Omental fat pad (tissue), 4 donors: ENCODE data around the gene NEU1. TPM values are rescaled to one million over a fixed set of nuclear protein-coding genes. Genes with fewer than 3 reads are reported as not detected.
"Not testable (repeated sequence)": the region's sequence is repeated elsewhere in the genome, so short reads cannot be mapped to it uniquely, and the experiment has no call there.

Experiments used
- ATAC-seq: fragments of 150-250 bp; one replicate; pipeline ENCODE4 v1.9.1; 2016; ENCODE audit warnings: mild to moderate bottlenecking, moderate library complexity; ENCODE audit not compliant: low FRiP score
- DNase-seq: peaks from one replicate; pipeline ENCODE4 v3.0.0-alpha.2; 2019; ENCODE audit warnings: low spot score
- CTCF ChIP-seq, 3 donors: fragments of 450-650 bp; IDR thresholded peaks; one replicate each; pipeline ENCODE4 v1.5.1; 2016 to 2017; ENCODE audit warnings: antibody characterized with exemption in 3 of 3, mild to moderate bottlenecking in 3 of 3, moderate library complexity in 2 of 3
- total RNA-seq, 4 donors: library from RNA; depleted of rRNA; stranded (reverse); fragments of >200 nt; gene quantifications; one replicate each; pipeline ENCODE4 v1.1.0, GENCODE V29; 2016

Gene NEU1
- total RNA-seq, 4 donors from 2014 or later, result 44.1 to 63.8 (median 55.2) TPM

GRCh38 chr6:31861150-31861549 lies 1.5 kb downstream of the NEU1 start:
- ATAC-seq (no peak), DNase-seq (no peak)
- no peak for TF ChIP-seq CTCF (IDR thresholded peaks at IDR 0.05)

DNA sequence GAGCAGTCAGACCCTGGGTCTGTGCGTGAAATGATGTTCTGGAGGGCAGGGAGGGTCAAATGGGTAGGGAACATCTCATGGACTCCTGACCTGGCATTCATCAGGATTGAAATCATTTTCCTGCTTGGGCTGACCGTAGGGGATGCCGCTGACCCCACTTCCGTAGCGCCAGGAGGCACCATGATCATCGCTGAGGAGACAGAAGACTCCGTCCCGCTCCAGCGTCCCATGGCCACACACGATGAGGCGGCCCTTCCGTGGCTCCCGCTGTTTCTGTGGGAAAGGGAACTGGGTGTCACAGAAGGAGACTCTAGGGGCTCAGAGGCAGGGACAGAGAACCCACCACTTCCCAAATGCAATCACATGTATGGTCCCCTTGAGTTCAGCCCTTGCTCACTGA lies 2.3 kb downstream of the NEU1 start:
- TF ChIP-seq CTCF (IDR thresholded peaks at IDR 0.05), result no peak
- no peak for ATAC-seq
- no peak for DNase-seq

GRCh38 chr6:31859923-31860322 lies 2.7 kb downstream of the NEU1 start:
- ATAC-seq, result no peak
- DNase-seq, result no peak
- no peak for TF ChIP-seq CTCF (IDR thresholded peaks at IDR 0.05)

GRCh38 chr6:31858707-31859106 lies 3.9 kb downstream of the NEU1 start:
- DNase-seq (no peak), ATAC-seq (no peak)
- TF ChIP-seq CTCF (IDR thresholded peaks at IDR 0.05), result no peak

GRCh38 chr6:31857774-31858173 lies 4.8 kb downstream of the NEU1 start:
- ATAC-seq, DNase-seq: not testable (repeated sequence)

DNA sequence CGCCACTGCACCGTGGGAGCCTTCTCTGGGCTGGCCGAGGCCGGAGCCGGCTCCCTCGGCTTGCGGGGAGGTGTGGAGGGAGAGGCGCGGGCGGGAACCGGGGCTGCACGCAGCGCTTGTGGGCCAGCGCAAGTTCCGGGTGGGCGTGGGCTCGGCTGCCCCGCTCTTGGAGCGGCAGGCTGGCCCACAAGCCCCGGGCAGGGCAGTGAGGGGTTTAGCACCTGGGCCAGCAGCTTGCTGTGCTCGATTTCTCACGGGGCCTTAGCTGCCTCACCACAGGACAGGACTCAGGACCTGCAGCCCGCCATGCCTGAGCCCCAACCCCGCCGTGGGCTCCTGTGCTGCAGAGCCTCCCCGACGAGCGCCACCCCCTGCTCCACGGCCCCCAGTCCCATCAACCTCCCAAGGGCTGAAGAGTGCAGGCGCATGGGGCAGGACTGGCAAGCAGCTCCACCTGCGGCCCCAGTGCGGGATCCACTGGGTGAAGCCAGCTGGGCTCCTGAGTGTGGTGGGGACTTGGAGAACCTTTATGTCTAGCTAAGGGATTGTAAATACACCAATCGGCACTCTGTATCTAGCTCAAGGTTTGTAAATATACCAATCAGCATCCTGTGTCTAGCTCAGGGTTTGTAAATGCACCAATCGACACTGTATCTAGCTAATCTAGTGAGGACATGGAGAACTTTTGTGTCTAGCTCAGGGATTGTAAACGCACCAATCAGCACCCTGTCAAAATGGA lies 10.5 kb downstream of the NEU1 start:
- not testable (repeated sequence) for DNase-seq, ATAC-seq

DNA sequence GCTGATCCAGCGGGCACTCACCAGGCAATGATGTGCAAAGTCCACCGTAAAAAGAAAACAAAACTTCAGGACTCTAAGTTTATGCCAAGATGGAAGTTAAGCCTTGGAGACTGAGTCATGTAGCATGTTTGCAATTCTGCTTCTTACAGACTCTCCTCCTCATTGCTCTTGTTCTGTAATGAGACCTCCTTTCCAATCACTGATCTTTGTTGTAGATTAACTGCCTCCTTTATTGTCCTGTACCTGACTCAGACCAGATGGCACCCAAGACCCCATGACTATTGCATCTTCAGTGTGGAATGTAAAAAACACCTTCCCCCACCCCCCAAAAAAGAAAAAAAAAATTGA lies 11.2 kb downstream of the NEU1 start:
- TF ChIP-seq CTCF (IDR thresholded peaks at IDR 0.05), result no peak
- no peak for DNase-seq
- ATAC-seq, result no peak

- TF ChIP-seq CTCF (IDR thresholded peaks at IDR 0.05), result no peak
- no peak for ATAC-seq
Measured at GRCh38 chr6:31850765-31851484, 11.7 kb downstream of the NEU1 start.

More at GRCh38 chr6:31850765-31851484, 11.7 kb downstream of the NEU1 start:
- DNase-seq, result no peak
